GM08714 (cell line): ENCODE measurements around the gene ANXA8.

Experiments
- H3K4me3 ChIP-seq: fragments of 200-500 bp; sonication (Bioruptor generic); 2 replicates; pipeline ENCODE4 v1.5.1; 2014; ENCODE audit warnings: mild to moderate bottlenecking, low read length, inconsistent platforms
- ZNF274 ChIP-seq: IDR thresholded peaks from 2 replicates; pipeline ENCODE4 v1.6.1; 2012; ENCODE audit warnings: mild to moderate bottlenecking, low read depth, low read length

The ANXA8 gene

GRCh38 chr10:47435081-47435480 lies 48.8 kb downstream of the ANXA8 start:
- no peak overlapping the region for H3K4me3 ChIP-seq
- no peak for TF ChIP-seq ZNF274

DNA sequence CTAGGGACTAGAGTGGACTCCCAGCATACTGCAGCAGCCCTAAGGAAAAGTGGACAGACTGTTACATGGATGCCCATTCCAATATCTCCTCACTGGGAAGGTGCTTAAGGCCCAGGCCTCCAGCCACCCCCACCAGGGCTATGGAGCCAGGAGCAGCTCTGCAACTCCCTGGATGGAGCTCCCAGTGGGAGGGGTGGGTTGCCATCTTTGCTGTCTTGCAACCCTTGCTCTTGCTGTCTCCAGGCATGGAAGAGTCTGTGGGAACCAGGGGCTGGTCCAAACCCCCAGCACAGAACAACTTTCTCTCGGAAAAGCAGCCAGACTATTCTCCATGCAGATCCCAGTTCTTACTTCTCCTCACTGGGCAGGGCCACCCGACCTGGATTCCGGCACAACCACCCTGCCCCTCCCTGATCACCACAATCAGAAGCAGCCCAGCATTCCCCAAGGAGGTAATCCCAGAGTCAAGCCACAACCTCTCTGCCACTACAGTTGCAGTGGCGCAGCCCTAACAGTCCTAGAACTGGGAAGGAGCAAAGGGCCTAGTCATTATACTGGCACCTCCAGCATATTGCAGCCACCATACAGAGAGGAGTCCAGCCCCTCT lies 58.0 kb downstream of the ANXA8 start:
- TF ChIP-seq ZNF274 = no peak

DNA sequence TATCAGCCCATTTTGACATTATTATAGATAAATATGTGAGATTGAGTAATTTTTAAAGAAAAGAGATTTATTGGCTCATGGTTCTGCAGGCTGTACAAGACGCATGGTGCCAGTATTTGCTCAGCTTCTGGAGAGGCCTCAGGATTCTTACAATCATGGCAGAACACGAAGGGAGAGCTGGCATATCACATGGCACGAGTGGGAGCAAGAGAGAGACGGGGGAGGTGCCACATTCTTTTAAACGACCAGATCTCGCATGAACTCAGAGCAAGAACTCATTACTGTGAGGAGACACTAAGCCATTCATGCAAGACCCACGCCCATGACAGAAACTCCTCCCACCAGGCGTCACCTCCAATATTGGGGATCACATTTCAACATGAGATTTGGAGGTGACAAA lies 59.7 kb downstream of the ANXA8 start:
- no peak overlapping the region for H3K4me3 ChIP-seq
- no peak for TF ChIP-seq ZNF274

More for the DNA sequence above, 58.0 kb downstream of the ANXA8 start:
- no peak overlapping the region for H3K4me3 ChIP-seq

GRCh38 chr10:47423476-47423875 lies 60.4 kb downstream of the ANXA8 start:
- no peak for TF ChIP-seq ZNF274
- no peak overlapping the region for H3K4me3 ChIP-seq

GRCh38 chr10:47421057-47421952 lies 62.6 kb downstream of the ANXA8 start:
- H3K4me3 ChIP-seq = no peak overlapping the region
- TF ChIP-seq ZNF274 = no peak

GRCh38 chr10:47420305-47421056 lies 63.4 kb downstream of the ANXA8 start:
- no peak for TF ChIP-seq ZNF274
- H3K4me3 ChIP-seq = no peak overlapping the region

GRCh38 chr10:47419421-47419820 lies 64.5 kb downstream of the ANXA8 start:
- no peak for TF ChIP-seq ZNF274
- no peak overlapping the region for H3K4me3 ChIP-seq

GRCh38 chr10:47418966-47419365 lies 64.9 kb downstream of the ANXA8 start:
- no peak for TF ChIP-seq ZNF274
- no peak overlapping the region for H3K4me3 ChIP-seq

DNA sequence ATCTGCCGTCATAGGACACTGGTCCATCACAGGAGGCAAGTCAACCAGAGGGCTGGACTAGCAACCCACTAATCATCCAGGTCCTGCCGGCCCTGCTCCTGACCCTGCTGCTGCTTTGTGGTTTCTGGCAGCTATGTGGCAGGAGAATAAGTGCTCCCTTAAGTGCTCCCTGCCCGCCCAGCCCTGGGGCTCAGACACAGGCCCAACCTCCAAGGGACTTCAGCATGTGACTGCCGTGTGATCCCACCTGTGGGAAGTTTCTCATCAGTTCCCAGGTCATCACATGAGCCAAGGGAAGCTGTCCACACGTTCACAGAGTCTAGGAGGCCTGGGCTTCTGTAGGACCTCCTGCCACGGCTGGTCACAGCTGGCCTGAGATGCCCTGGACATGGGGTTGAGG lies 65.6 kb downstream of the ANXA8 start:
- H3K4me3 ChIP-seq = no peak overlapping the region
- TF ChIP-seq ZNF274 = no peak
